Right lobe of liver (tissue), 4 donors: ENCODE results near the gene ITGAD.

Experiments used
- CTCF ChIP-seq, 4 donors: fragments of 200-600 bp in 3 of 4; fragments of 450-650 bp in 1 of 4; IDR thresholded peaks; one replicate each; pipeline versions ENCODE4 v1.5.1 to v1.8.0; 2016 to 2022; ENCODE audit warnings: antibody characterized with exemption in 4 of 4, mild to moderate bottlenecking in 2 of 4
- POLR2A ChIP-seq: fragments of 450-650 bp; IDR thresholded peaks from one replicate; pipeline ENCODE4 v1.6.1; 2017; ENCODE audit warnings: antibody characterized with exemption, mild to moderate bottlenecking
- donor health status: DM: no; HTN: no; CAD: no.
- donor health status: DM: no; HTN: no; CAD: no.
- donor health status: DM: no; HTN: yes; CAD: no.

- TF ChIP-seq POLR2A (no peak), CTCF (IDR thresholded peaks at IDR 0.05) (no peak)
Measured at GRCh38 chr16:31402687-31403086, 9.6 kb downstream of the ITGAD start.
